H9 (cell line): ENCODE data around the gene BMP7. TPM values are rescaled to one million over a fixed set of nuclear protein-coding genes. Genes with fewer than 3 reads are reported as not detected.

Source experiments
- DNase-seq: peaks from one replicate; pipeline ENCODE4 v3.0.0-alpha.2; 2017
- H2AFZ ChIP-seq: one replicate; pipeline ENCODE4 v1.6.1; 2013; ENCODE audit warnings: mild to moderate bottlenecking, low read length, control low read depth, moderate library complexity
- H2AK5ac ChIP-seq: 2 replicates; pipeline ENCODE4 v1.6.1; 2013; ENCODE audit warnings: low read length, control low read depth, mixed read lengths; ENCODE audit not compliant: insufficient read length
- H2BK120ac ChIP-seq: one replicate; pipeline ENCODE4 v1.6.1; 2013; ENCODE audit warnings: low read depth, mild to moderate bottlenecking, low read length, control low read depth, inconsistent platforms; ENCODE audit not compliant: poor library complexity, severe bottlenecking
- H2BK12ac ChIP-seq: 2 replicates; pipeline ENCODE4 v1.6.1; 2013; ENCODE audit warnings: low read length, control low read depth, mixed read lengths, low read depth; ENCODE audit not compliant: insufficient read length
- H2BK15ac ChIP-seq: 2 replicates; pipeline ENCODE4 v1.6.1; 2013; ENCODE audit warnings: low read depth, low read length, control low read depth
- H2BK20ac ChIP-seq: one replicate; pipeline ENCODE4 v1.6.1; 2013; ENCODE audit warnings: low read depth, mild to moderate bottlenecking, low read length, control low read depth, inconsistent platforms; ENCODE audit not compliant: poor library complexity, severe bottlenecking
- H2BK5ac ChIP-seq: 2 replicates; pipeline ENCODE4 v1.6.1; 2013; ENCODE audit warnings: low read length, control low read depth, mixed read lengths; ENCODE audit not compliant: insufficient read length
- H3K14ac ChIP-seq: 2 replicates; pipeline ENCODE4 v1.6.1; 2013; ENCODE audit warnings: low read length, control low read depth; ENCODE audit not compliant: insufficient read depth
- H3K18ac ChIP-seq: 2 replicates; pipeline ENCODE4 v1.6.1; 2013; ENCODE audit warnings: low read depth, mild to moderate bottlenecking, mixed read lengths, low read length, control low read depth; ENCODE audit not compliant: insufficient read length
- H3K23ac ChIP-seq: 2 replicates; pipeline ENCODE4 v1.6.1; 2013; ENCODE audit warnings: low read length, control low read depth, mixed read lengths, low read depth; ENCODE audit not compliant: insufficient read length
- H3K23me2 ChIP-seq: 2 replicates; pipeline ENCODE4 v1.6.1; 2013; ENCODE audit warnings: low read depth, mild to moderate bottlenecking, mixed read lengths, low read length, control low read depth; ENCODE audit not compliant: insufficient read length, poor library complexity, severe bottlenecking
- H3K27ac ChIP-seq: 2 replicates; pipeline ENCODE4 v1.5.1; 2013; ENCODE audit warnings: low read length, control low read depth, mixed read lengths, low read depth; ENCODE audit not compliant: insufficient read length
- H3K27me3 ChIP-seq: 2 replicates; pipeline ENCODE4 v1.6.1; 2013; ENCODE audit warnings: low read length, control low read depth, inconsistent platforms; ENCODE audit not compliant: insufficient read depth
- H3K4ac ChIP-seq: 2 replicates; pipeline ENCODE4 v1.6.1; 2013; ENCODE audit warnings: low read depth, mild to moderate bottlenecking, control low read depth, inconsistent platforms, low read length, moderate library complexity
- H3K4me1 ChIP-seq: 2 replicates; pipeline ENCODE4 v1.6.1; 2013; ENCODE audit warnings: low read length, control low read depth, inconsistent platforms; ENCODE audit not compliant: insufficient read depth
- H3K4me2 ChIP-seq: 2 replicates; pipeline ENCODE4 v1.6.1; 2013; ENCODE audit warnings: low read length, control low read depth, mixed read lengths; ENCODE audit not compliant: insufficient read length, insufficient read depth
- H3K56ac ChIP-seq: 2 replicates; pipeline ENCODE4 v1.6.1; 2013; ENCODE audit warnings: low read depth, mild to moderate bottlenecking, mixed read lengths, low read length, control low read depth; ENCODE audit not compliant: insufficient read length
- H3K79me1 ChIP-seq: 2 replicates; pipeline ENCODE4 v1.6.1; 2013; ENCODE audit warnings: low read depth, mild to moderate bottlenecking, moderate library complexity, low read length, control low read depth, inconsistent platforms; ENCODE audit not compliant: insufficient read depth, poor library complexity, severe bottlenecking
- H3K79me2 ChIP-seq: 2 replicates; pipeline ENCODE4 v1.6.1; 2013; ENCODE audit warnings: low read length, control low read depth, inconsistent platforms; ENCODE audit not compliant: insufficient read depth
- H3K9ac ChIP-seq: 2 replicates; pipeline ENCODE4 v1.6.1; 2013; ENCODE audit warnings: low read length, control low read depth, mixed read lengths; ENCODE audit not compliant: insufficient read length; ENCODE audit errors: extremely low read depth
- H3K9me3 ChIP-seq: one replicate; pipeline ENCODE4 v1.6.1; 2013; ENCODE audit warnings: low read depth, low read length, inconsistent platforms; ENCODE audit not compliant: control insufficient read depth
- H3T11ph ChIP-seq: one replicate; pipeline ENCODE4 v1.6.1; 2013; ENCODE audit warnings: mild to moderate bottlenecking, low read length, control low read depth, inconsistent platforms
- H4K20me1 ChIP-seq: one replicate; pipeline ENCODE4 v1.6.1; 2013; ENCODE audit not compliant: control insufficient read depth, insufficient read length, insufficient read depth
- H4K5ac ChIP-seq: 2 replicates; pipeline ENCODE4 v1.6.1; 2013; ENCODE audit warnings: low read depth, mild to moderate bottlenecking, mixed read lengths, low read length, control low read depth; ENCODE audit not compliant: insufficient read length
- H4K8ac ChIP-seq: replicated peaks from 2 replicates; pipeline ENCODE4 v1.6.1; 2013; ENCODE audit warnings: low read length, control low read depth, mixed read lengths, low read depth; ENCODE audit not compliant: insufficient read length
- H4K91ac ChIP-seq: 2 replicates; pipeline ENCODE4 v1.6.1; 2013; ENCODE audit warnings: low read depth, mild to moderate bottlenecking, moderate library complexity, mixed read lengths, low read length, control low read depth; ENCODE audit not compliant: insufficient read length
- H3K27ac Mint-ChIP-seq, 3 experiments: 2 replicates in 2 of 3; 3 replicates in 1 of 3; pipeline ENCODE4 v1.8.0; 2020 to 2021; ENCODE audit warnings: mixed read lengths in 3 of 3, mild to moderate bottlenecking in 1 of 3, moderate library complexity in 1 of 3
- H3K27me3 Mint-ChIP-seq: 2 replicates; pipeline ENCODE4 v1.8.0; 2021; ENCODE audit warnings: low read depth, mild to moderate bottlenecking, moderate library complexity, mixed read lengths
- H3K36me3 Mint-ChIP-seq, 3 experiments: 2 replicates in 2 of 3; 3 replicates in 1 of 3; pipeline ENCODE4 v1.8.0; 2020 to 2021; ENCODE audit warnings: low read depth in 3 of 3, mixed read lengths in 3 of 3; ENCODE audit not compliant: insufficient read depth in 1 of 3
- H3K4me1 Mint-ChIP-seq, 2 experiments: 2 replicates each; pipeline ENCODE4 v1.8.0; 2020; ENCODE audit warnings: mixed read lengths in 2 of 2
- H3K4me3 Mint-ChIP-seq, 2 experiments: 2 replicates in 1 of 2; 3 replicates in 1 of 2; pipeline ENCODE4 v1.8.0; 2020 to 2021; ENCODE audit warnings: mild to moderate bottlenecking in 2 of 2, mixed read lengths in 2 of 2, moderate library complexity in 1 of 2
- H3K9me3 Mint-ChIP-seq, 2 experiments: 2 replicates in 1 of 2; 3 replicates in 1 of 2; pipeline ENCODE4 v1.8.0; 2020; ENCODE audit warnings: mild to moderate bottlenecking in 2 of 2, mixed read lengths in 2 of 2, moderate library complexity in 1 of 2
- CTCF ChIP-seq: fragments of 200-600 bp; sonication (generic); conservative IDR thresholded peaks from 3 replicates; pipeline ENCODE4 v1.8.0; 2021; ENCODE audit warnings: antibody characterized with exemption, mild to moderate bottlenecking
- WGBS: extraction: QIAGEN DNeasy Blood & Tissue Kit; methylation state at CpG from one replicate; pipeline ENCODE4 v1.1.7; 2013; ENCODE audit warnings: missing lambda C conversion rate, low lambda C conversion rate, mixed read lengths; ENCODE audit not compliant: insufficient read length; ENCODE audit errors: extremely low coverage; 5-methylcytosine and 5-hydroxymethylcytosine counted together
- total RNA-seq: library from RNA; stranded (reverse); gene quantifications from 2 replicates; pipeline ENCODE4 v1.2.1, GENCODE V29; 2021

Gene BMP7
- total RNA-seq, 1 experiment from 2014 or later: 17.7 TPM

- Mint-ChIP-seq H3K27me3 (peaks cover 28% of the 10 kb centered on the region), H3K9me3 (no peaks in the 10 kb centered on the region), H3K4me1 (no peaks in the 10 kb centered on the region), H3K36me3 (no peaks in the 10 kb centered on the region), H3K4me3 (no peak overlapping the region), H3K27ac (no peak overlapping the region)
- H3K79me1 ChIP-seq: no peaks in the 10 kb centered on the region
- H3K27ac ChIP-seq: no peak overlapping the region
- H3K9ac ChIP-seq: no peak overlapping the region
- H2BK12ac ChIP-seq: no peak overlapping the region
- no peak overlapping the region for H2AK5ac ChIP-seq
- H4K8ac ChIP-seq: no peak overlapping the region
- TF ChIP-seq CTCF: no peak
- no peak overlapping the region for H2AFZ ChIP-seq
- H3K23ac ChIP-seq: no peak overlapping the region
- H3K23me2 ChIP-seq: no peaks in the 10 kb centered on the region
- H4K5ac ChIP-seq: no peak overlapping the region
- no peak overlapping the region for H2BK5ac ChIP-seq
- H2BK20ac ChIP-seq: no peak overlapping the region
- H3T11ph ChIP-seq: no peak overlapping the region
- H3K4me1 ChIP-seq: no peaks in the 10 kb centered on the region
- H4K91ac ChIP-seq: no peak overlapping the region
- no peak overlapping the region for H2BK120ac ChIP-seq
- WGBS: no CpG with 5 or more reads among the region's 14 CpGs
- H3K79me2 ChIP-seq: no peaks in the 10 kb centered on the region
- no peak overlapping the region for H3K4ac ChIP-seq
- no peaks in the 10 kb centered on the region for H3K27me3 ChIP-seq
- H3K9me3 ChIP-seq: no peaks in the 10 kb centered on the region
- H3K4me2 ChIP-seq: no peak overlapping the region
- H4K20me1 ChIP-seq: no peaks in the 10 kb centered on the region
- no peak overlapping the region for H3K18ac ChIP-seq
- H3K14ac ChIP-seq: no peak overlapping the region; the same call in 1 of the 2 replicates
- H3K56ac ChIP-seq: no peak overlapping the region
- no peak overlapping the region for H2BK15ac ChIP-seq
- DNase-seq: no peak
Measured at GRCh38 chr20:57301026-57301425, 34.6 kb upstream of the BMP7 start.
